Spinal cord (tissue), 10 donors: ENCODE measurements around the gene NMU. TPM values are rescaled to one million over a fixed set of nuclear protein-coding genes. Genes with fewer than 3 reads are reported as not detected.

Source experiments
- DNase-seq, 6 donors: peaks; one replicate each; pipeline versions ENCODE4 v3.0.0 to v3.0.0-alpha.2; 2013 to 2015; ENCODE audit warnings: low spot score in 6 of 6, low read depth in 4 of 6
- H3K27ac ChIP-seq: one replicate; pipeline ENCODE4 v1.5.1; 2013; ENCODE audit warnings: low read depth, low read length, control low read depth
- H3K27me3 ChIP-seq: one replicate; pipeline ENCODE4 v1.6.1; 2013; ENCODE audit warnings: low read length; ENCODE audit not compliant: control insufficient read depth, insufficient read depth
- H3K36me3 ChIP-seq: one replicate; pipeline ENCODE4 v1.6.1; 2013; ENCODE audit warnings: low read length; ENCODE audit not compliant: control insufficient read depth, insufficient read depth
- H3K4me1 ChIP-seq: one replicate; pipeline ENCODE4 v1.6.1; 2013; ENCODE audit warnings: low read length; ENCODE audit not compliant: control insufficient read depth, insufficient read depth
- H3K4me3 ChIP-seq: one replicate; pipeline ENCODE4 v1.5.1; 2013; ENCODE audit warnings: low read depth, low read length, control low read depth
- H3K9me3 ChIP-seq: one replicate; pipeline ENCODE4 v1.6.1; 2013; ENCODE audit warnings: low read length; ENCODE audit not compliant: control insufficient read depth, insufficient read depth
- WGBS: methylation state at CpG from one replicate; pipeline ENCODE4 v1.1.5; 2013; ENCODE audit warnings: missing lambda C conversion rate; ENCODE audit not compliant: insufficient coverage; 5-methylcytosine and 5-hydroxymethylcytosine counted together
- polyA plus RNA-seq, 2 donors: library from polyadenylated mRNA; unstranded; fragments of 120-200 nt; gene quantifications; one replicate each; pipeline ENCODE4 v1.2.1, GENCODE V29; 2013; ENCODE audit not compliant: insufficient read length in 2 of 2
- total RNA-seq, 2 donors: library from RNA; depleted of rRNA in 1 of 2; stranded (reverse); fragments of 120-200 nt in 1 of 2; fragments of >200 nt in 1 of 2; gene quantifications; one replicate each; pipeline versions ENCODE4 v1.2.3 to v1.2.4, GENCODE V29; 2013 to 2014
- donor health status: healthy.

NMU gene
- total and polyA plus RNA-seq, 4 donors: 5.1 to 11.2 (median 8.0) TPM

- no peak overlapping the region for H3K4me3 ChIP-seq
- DNase-seq: no peak
- H3K36me3 ChIP-seq: no peaks in the 10 kb centered on the region
- no peaks in the 10 kb centered on the region for H3K27me3 ChIP-seq
- no peaks in the 10 kb centered on the region for H3K4me1 ChIP-seq
- H3K9me3 ChIP-seq: peaks cover 7% of the 10 kb centered on the region
- no peak overlapping the region for H3K27ac ChIP-seq
These were observed 57.6 kb downstream of the NMU start for GRCh38 chr4:55578341-55579010.

- DNase-seq: no peak
- H3K4me1 ChIP-seq: no peaks in the 10 kb centered on the region
- H3K36me3 ChIP-seq: no peaks in the 10 kb centered on the region
- no CpG with 5 or more reads among the region's 1 CpG for WGBS
- H3K27me3 ChIP-seq: no peaks in the 10 kb centered on the region
- H3K9me3 ChIP-seq: peaks cover 7% of the 10 kb centered on the region
- no peak overlapping the region for H3K4me3 ChIP-seq
- H3K27ac ChIP-seq: no peak overlapping the region
These were observed 60.6 kb downstream of the NMU start for GRCh38 chr4:55575513-55575912.

- no peaks in the 10 kb centered on the region for H3K36me3 ChIP-seq
- DNase-seq: no peak
- no CpG with 5 or more reads among the region's 1 CpG for WGBS
- peaks cover 7% of the 10 kb centered on the region for H3K9me3 ChIP-seq
- H3K4me1 ChIP-seq: no peaks in the 10 kb centered on the region
- no peak overlapping the region for H3K27ac ChIP-seq
- H3K27me3 ChIP-seq: no peaks in the 10 kb centered on the region
- H3K4me3 ChIP-seq: no peak overlapping the region
These were observed 61.8 kb downstream of the NMU start for GRCh38 chr4:55574252-55574651.

- no peaks in the 10 kb centered on the region for H3K27me3 ChIP-seq
- H3K36me3 ChIP-seq: no peaks in the 10 kb centered on the region
- no peaks in the 10 kb centered on the region for H3K4me1 ChIP-seq
- WGBS: 96% methylated on average over 3 of the region's 3 CpGs
- peaks cover 3% of the 10 kb centered on the region for H3K9me3 ChIP-seq
- no peak overlapping the region for H3K27ac ChIP-seq
- no peak overlapping the region for H3K4me3 ChIP-seq
- no peak for DNase-seq
These were observed 64.3 kb downstream of the NMU start for GRCh38 chr4:55571806-55572205.

- no peak overlapping the region for H3K27ac ChIP-seq
- H3K9me3 ChIP-seq: no peaks in the 10 kb centered on the region
- H3K4me1 ChIP-seq: no peaks in the 10 kb centered on the region
- no peaks in the 10 kb centered on the region for H3K27me3 ChIP-seq
- H3K4me3 ChIP-seq: no peak overlapping the region
- DNase-seq: no peak
- H3K36me3 ChIP-seq: no peaks in the 10 kb centered on the region
- WGBS: no CpG with 5 or more reads among the region's 1 CpG
These were observed 67.1 kb downstream of the NMU start for GRCh38 chr4:55568905-55569504.

GRCh38 chr4:55561889-55562288, 74.2 kb downstream of the NMU start:
- Histone ChIP-seq H3K9me3 (no peaks in the 10 kb centered on the region), H3K27ac (no peak overlapping the region), H3K4me1 (no peaks in the 10 kb centered on the region), H3K27me3 (no peaks in the 10 kb centered on the region), H3K4me3 (no peak overlapping the region), H3K36me3 (no peaks in the 10 kb centered on the region)
- DNase-seq: no peak
- WGBS: no CpG with 5 or more reads among the region's 1 CpG

GRCh38 chr4:55560096-55560495, 76.0 kb downstream of the NMU start:
- DNase-seq: no peak
- no peak overlapping the region for H3K4me3 ChIP-seq
- H3K36me3 ChIP-seq: no peaks in the 10 kb centered on the region
- H3K9me3 ChIP-seq: no peaks in the 10 kb centered on the region
- no CpG with 5 or more reads among the region's 3 CpGs for WGBS
- no peak overlapping the region for H3K27ac ChIP-seq
- H3K4me1 ChIP-seq: no peaks in the 10 kb centered on the region
- H3K27me3 ChIP-seq: no peaks in the 10 kb centered on the region

GRCh38 chr4:55554453-55555030, 81.6 kb downstream of the NMU start:
- Histone ChIP-seq H3K4me3 (no peak overlapping the region), H3K27me3 (no peaks in the 10 kb centered on the region), H3K9me3 (no peaks in the 10 kb centered on the region), H3K4me1 (no peaks in the 10 kb centered on the region), H3K27ac (no peak overlapping the region), H3K36me3 (no peaks in the 10 kb centered on the region)
- no CpG with 5 or more reads among the region's 2 CpGs for WGBS
- peak in 3 of 6 donors; percentile 15 to 74 (median 33) for DNase-seq

GRCh38 chr4:55553441-55554201, 82.5 kb downstream of the NMU start:
- H3K27ac ChIP-seq: no peak overlapping the region

More at GRCh38 chr4:55553441-55554201, 82.5 kb downstream of the NMU start:
- DNase-seq: peak in 1 of 6 donors; percentile 38
- 82% methylated on average over 5 of the region's 10 CpGs for WGBS
- Histone ChIP-seq H3K36me3 (no peaks in the 10 kb centered on the region), H3K4me1 (no peaks in the 10 kb centered on the region), H3K9me3 (no peaks in the 10 kb centered on the region), H3K27me3 (no peaks in the 10 kb centered on the region), H3K4me3 (no peak overlapping the region)
